IPS-18a (cell line): ENCODE data around the gene RNF213.

ENCODE experiments used
- H3K27ac ChIP-seq: one replicate; pipeline ENCODE4 v1.5.1; 2013; ENCODE audit warnings: low read length
- H3K27me3 ChIP-seq: one replicate; pipeline ENCODE4 v1.6.1; 2013; ENCODE audit warnings: mild to moderate bottlenecking, low read length; ENCODE audit not compliant: control insufficient read depth, insufficient read depth
- H3K36me3 ChIP-seq: one replicate; pipeline ENCODE4 v1.6.1; 2013; ENCODE audit warnings: low read depth, low read length; ENCODE audit not compliant: control insufficient read depth
- H3K4me1 ChIP-seq: one replicate; pipeline ENCODE4 v1.6.1; 2013; ENCODE audit warnings: low read depth, low read length; ENCODE audit not compliant: control insufficient read depth
- H3K4me3 ChIP-seq: one replicate; pipeline ENCODE4 v1.5.1; 2013; ENCODE audit warnings: low read length
- H3K9ac ChIP-seq: one replicate; pipeline ENCODE4 v1.6.1; 2013; ENCODE audit warnings: mild to moderate bottlenecking, low read length, moderate library complexity
- H3K9me3 ChIP-seq: one replicate; pipeline ENCODE4 v1.6.1; 2013; ENCODE audit warnings: low read depth, low read length; ENCODE audit not compliant: control insufficient read depth

The RNF213 gene

DNA sequence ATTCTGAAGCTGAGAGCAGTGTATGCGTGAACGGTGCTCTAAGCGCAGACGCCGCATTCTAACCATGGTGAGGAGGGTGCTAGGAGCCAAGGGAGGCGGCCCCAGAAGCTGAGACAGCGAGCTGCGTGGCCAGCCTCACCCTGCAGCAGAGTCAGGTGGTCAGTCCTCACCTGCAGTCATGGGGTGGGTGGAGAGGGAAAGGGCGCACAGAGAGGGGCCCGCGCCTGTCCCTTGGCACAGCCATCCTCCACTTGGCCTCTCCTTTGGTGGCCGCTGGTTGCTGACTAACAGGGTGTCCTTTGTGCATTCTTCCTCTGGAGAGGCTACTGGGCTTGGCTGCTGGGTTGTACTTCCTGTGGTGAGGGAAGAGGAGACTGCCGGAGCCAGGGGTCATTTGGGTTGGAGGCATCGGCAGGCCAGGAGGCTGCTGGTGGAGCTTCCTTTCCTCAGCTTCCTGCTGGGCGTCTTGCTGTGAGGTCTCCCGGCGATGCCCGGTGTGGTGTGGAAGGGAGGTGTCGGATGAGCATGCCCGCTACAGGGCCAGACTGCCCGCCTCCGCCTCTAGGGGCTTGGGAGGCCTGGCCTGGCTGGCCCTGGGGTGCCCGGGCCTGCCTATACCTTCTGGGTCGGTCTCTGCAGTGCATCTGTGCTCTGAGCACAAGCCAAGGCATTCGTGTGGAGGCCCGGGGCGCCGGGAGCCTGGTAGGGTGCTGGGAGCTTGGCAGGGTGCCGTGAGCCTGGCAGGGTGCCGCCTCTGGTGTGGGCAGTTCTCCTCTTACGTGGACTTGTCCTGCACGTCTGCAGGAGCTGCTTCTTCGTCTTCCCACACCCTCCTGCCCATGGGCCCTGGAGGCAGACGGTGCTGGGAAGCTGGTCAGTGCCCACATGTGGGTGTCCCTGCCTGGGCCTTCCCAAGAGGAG is 17.4 kb downstream of the RNF213 start:
- Histone ChIP-seq H3K36me3 (no peaks in the 10 kb centered on the region), H3K9ac (no peak overlapping the region), H3K9me3 (no peaks in the 10 kb centered on the region), H3K27ac (no peak overlapping the region), H3K4me1 (no peaks in the 10 kb centered on the region), H3K27me3 (no peaks in the 10 kb centered on the region), H3K4me3 (no peak overlapping the region)

DNA sequence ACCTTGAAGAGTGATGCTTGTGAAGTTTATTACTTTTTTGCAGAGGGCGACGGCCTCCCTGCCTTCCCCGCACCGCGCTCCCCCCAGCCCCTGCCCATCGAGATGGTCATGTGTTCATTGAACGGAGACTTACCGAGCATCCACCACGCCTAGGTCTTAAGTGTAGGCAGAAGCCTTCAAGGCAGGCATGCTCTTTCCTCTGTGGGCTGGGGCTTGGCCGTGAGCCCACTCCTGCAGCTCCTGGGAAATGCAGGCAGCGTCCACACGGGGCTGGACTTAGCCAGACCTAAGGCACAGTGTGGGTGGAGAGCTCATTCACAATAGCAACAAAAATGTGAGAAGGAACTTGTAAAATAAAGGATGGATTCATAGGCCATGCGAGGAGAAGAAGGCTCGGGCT is 19.2 kb downstream of the RNF213 start:
- no peak overlapping the region for H3K27ac ChIP-seq
- no peak overlapping the region for H3K9ac ChIP-seq
- no peaks in the 10 kb centered on the region for H3K9me3 ChIP-seq
- no peaks in the 10 kb centered on the region for H3K36me3 ChIP-seq
- no peaks in the 10 kb centered on the region for H3K27me3 ChIP-seq
- H3K4me1 ChIP-seq, result no peaks in the 10 kb centered on the region
- H3K4me3 ChIP-seq, result no peak overlapping the region

DNA sequence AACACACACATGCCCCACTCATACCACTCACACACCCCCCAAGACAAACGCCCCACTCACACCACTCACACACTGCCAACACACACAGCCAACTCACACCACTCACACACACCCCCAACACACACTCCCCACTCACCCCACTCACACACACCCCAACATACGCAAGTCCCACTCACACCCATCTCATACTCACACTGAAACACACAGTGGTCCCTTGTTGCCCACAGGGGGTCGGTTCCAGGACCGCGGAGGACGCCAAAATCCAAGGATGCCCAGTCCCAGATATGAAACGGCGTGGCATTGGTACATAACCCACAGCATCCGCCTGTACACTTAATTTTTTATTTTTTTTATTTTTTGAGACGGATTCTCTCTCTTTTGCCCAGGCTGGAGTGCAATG is 20.9 kb downstream of the RNF213 start:
- H3K4me3 ChIP-seq, result no peak overlapping the region
- H3K27me3 ChIP-seq, result no peaks in the 10 kb centered on the region
- H3K9ac ChIP-seq, result no peak overlapping the region
- no peaks in the 10 kb centered on the region for H3K4me1 ChIP-seq
- no peaks in the 10 kb centered on the region for H3K9me3 ChIP-seq
- no peak overlapping the region for H3K27ac ChIP-seq
- H3K36me3 ChIP-seq, result no peaks in the 10 kb centered on the region

DNA sequence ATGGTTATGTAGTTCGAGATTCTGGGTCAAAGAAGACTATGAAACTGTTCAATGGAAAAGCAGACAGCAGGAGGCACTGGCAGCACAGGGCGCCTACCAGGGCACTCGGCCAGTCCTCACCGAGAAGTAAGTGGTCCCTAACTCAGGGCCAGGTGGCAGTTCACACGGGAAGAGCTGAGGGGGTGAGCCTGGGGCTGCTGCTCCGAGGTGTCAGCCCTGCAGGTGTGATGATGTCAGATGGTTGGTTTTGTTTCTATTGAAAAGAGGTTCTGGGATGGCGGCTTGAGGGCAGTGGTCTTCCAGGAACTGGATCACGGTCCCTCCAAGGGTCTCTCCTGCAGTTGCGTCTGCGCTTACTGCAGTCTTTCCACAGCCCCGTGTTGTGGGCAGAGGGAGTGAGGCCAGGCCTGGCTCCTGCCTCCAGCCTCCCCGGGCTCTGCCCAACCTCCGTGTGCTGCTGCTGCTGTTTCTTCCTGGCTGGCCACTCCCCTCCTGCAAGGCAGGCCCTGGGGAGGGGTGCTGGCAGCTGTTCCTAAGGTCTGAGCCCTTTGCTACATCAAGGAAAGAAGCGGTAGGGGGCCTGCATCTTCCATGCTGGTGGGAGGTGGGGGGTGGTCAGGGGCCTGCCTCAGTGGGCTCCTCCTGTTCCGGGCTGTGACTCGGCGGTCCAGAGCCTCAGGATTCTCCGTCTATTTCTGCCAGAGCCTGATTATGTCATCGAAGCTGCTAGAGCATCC is 22.6 kb downstream of the RNF213 start:
- Histone ChIP-seq H3K36me3 (no peaks in the 10 kb centered on the region), H3K27ac (no peak overlapping the region), H3K9me3 (no peaks in the 10 kb centered on the region), H3K9ac (no peak overlapping the region), H3K4me3 (no peak overlapping the region), H3K27me3 (no peaks in the 10 kb centered on the region), H3K4me1 (no peaks in the 10 kb centered on the region)

DNA sequence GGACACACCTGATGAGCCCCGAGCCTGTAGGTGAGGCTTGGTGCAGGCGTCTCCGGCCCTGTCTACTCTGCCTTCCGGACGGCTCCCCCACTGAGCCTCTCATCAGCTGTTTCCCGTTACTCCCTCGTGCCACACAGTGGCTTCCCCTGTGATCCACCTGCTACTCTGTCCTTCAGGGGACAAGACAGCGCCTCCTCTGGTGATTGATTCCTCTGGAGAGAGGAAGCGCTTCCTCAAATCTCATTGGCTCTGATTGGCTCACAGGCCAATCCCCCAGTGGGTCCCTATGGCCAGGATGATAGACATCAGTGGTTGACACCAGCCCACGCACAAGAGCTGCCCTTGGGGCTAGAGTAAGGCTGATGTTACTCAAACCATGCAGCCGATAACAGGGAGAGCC is 24.0 kb downstream of the RNF213 start:
- H3K9ac ChIP-seq, result no peak overlapping the region
- no peaks in the 10 kb centered on the region for H3K4me1 ChIP-seq
- no peak overlapping the region for H3K4me3 ChIP-seq
- no peaks in the 10 kb centered on the region for H3K27me3 ChIP-seq
- no peaks in the 10 kb centered on the region for H3K36me3 ChIP-seq
- H3K27ac ChIP-seq, result no peak overlapping the region
- no peaks in the 10 kb centered on the region for H3K9me3 ChIP-seq

DNA sequence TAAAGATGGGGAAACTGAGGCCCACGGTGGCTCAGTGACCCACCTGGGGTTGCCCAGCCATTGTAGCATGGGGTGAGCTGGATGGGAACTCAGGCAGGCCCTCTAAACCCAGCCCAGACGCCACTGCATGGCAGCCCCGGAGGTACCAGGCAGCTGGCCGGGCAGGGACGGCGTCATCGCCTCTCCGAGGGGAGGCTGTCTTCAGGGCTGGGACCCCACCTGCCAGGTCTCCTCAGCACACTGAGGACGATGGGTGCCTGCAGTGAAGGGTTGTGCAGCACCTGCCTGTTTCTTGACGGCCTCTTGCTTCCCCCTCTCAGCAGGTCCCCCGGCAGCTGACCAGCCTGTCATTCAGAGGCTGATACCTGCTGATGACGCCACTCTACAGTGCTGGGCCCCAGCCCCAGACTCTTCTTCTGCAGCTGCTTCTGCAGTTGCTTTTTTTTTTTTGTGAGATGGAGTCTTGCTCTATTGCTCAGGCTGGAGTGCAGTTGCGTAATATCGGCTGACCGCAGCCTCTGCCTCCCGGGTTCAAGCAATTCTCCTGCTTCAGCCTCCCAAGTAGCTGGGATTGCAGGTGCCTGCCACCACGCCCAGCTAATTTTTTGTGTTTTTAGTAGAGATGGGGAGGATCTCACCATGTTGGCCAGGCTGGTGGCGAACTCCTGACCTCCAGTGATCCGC is 24.7 kb downstream of the RNF213 start:
- no peak overlapping the region for H3K27ac ChIP-seq
- H3K9me3 ChIP-seq, result no peaks in the 10 kb centered on the region
- peaks cover 5% of the 10 kb centered on the region for H3K36me3 ChIP-seq
- H3K9ac ChIP-seq, result no peak overlapping the region
- no peaks in the 10 kb centered on the region for H3K27me3 ChIP-seq
- no peak overlapping the region for H3K4me3 ChIP-seq
- no peaks in the 10 kb centered on the region for H3K4me1 ChIP-seq

DNA sequence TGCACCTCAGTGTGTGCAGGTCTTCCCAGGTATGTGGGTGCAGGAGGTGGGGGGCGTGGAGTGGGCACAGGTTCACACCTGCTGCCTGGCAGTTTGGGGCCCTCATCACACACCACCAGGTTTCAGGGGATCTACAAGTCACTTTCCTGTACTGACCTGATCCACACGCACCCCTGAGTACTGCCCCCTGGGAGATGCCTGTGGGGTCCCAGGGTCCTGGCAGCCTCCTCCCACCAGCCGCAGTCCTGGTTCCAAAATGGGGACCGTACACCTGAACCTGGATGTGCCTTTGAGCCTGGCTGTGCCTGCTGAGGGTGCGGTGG is 25.9 kb downstream of the RNF213 start:
- Histone ChIP-seq H3K4me1 (no peaks in the 10 kb centered on the region), H3K9me3 (no peaks in the 10 kb centered on the region), H3K27ac (no peak overlapping the region), H3K4me3 (no peak overlapping the region), H3K9ac (no peak overlapping the region), H3K27me3 (no peaks in the 10 kb centered on the region), H3K36me3 (peaks cover 13% of the 10 kb centered on the region)

DNA sequence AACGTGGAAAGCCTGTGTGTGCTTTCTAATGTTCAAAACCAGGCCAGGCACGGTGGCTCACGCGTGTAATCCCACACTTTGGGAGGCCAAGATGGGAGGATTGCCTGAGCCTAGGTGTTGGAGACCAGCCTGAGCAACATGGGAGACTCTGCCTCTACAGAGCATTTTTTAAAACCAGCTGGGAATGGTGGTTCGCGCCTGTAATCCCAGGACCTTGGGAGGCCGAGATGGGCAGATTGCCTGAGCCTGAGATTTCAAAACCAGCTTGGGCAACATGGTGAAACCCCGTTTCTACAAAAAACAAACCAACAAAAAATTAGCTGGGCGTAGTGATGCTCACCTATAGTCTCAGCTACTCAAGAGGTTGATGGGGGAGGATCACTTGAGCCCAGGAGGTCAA is 26.4 kb downstream of the RNF213 start:
- Histone ChIP-seq H3K9me3 (no peaks in the 10 kb centered on the region), H3K27me3 (no peaks in the 10 kb centered on the region), H3K4me3 (no peak overlapping the region), H3K36me3 (peaks cover 16% of the 10 kb centered on the region), H3K27ac (no peak overlapping the region), H3K9ac (no peak overlapping the region), H3K4me1 (no peaks in the 10 kb centered on the region)

DNA sequence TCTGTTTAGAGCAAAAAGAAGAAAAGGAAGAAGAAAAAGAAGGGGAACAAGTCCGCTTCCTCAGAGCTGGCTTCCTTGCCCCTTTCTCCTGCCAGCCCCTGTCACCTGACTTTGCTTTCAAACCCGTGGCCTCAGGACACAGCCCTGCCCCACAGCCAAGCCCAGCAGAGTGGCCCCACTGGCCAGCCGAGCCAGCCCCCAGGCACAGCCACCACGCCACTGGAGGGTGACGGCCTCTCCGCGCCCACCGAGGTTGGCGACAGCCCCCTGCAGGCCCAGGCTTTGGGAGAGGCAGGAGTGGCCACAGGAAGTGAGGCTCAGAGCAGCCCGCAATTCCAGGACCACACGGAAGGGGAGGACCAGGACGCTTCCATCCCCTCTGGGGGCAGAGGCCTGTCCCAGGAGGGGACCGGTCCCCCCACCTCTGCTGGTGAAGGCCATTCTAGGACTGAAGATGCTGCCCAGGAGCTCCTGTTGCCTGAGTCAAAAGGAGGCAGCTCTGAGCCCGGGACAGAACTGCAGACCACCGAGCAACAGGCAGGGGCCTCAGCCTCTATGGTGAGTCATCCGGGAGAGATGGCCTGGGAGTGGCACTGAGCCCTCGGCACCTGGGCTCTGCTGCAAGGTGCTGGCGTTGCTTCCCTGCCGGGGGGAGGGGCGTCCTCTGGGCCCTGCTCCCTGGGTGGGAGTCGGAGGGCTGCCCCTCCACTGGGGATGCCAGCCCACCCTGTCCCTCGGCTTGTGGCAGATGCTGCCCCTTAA is 27.3 kb downstream of the RNF213 start:
- Histone ChIP-seq H3K27ac (no peak overlapping the region), H3K9ac (no peak overlapping the region), H3K9me3 (no peaks in the 10 kb centered on the region), H3K4me3 (no peak overlapping the region), H3K36me3 (peaks cover 19% of the 10 kb centered on the region), H3K4me1 (no peaks in the 10 kb centered on the region), H3K27me3 (no peaks in the 10 kb centered on the region)

DNA sequence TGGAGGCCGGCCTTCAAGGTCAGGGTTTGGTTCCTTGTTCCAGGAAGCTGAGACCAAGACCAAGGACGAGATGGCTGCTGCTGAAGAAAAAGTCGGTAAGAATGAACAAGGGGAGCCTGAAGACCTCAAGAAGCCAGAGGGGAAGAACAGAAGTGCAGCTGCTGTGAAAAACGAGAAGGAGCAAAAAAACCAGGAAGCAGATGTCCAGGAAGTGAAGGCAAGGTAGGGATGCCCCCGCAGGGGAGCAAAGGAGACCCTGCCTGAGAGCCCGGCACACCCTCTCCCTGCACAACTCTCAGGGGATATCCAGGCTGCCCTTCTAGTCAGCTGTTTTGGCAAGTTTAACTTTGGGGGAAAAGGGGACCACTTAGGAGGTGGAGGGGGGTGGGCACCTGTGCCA is 29.0 kb downstream of the RNF213 start:
- no peak overlapping the region for H3K4me3 ChIP-seq
- H3K9me3 ChIP-seq, result no peaks in the 10 kb centered on the region
- no peaks in the 10 kb centered on the region for H3K4me1 ChIP-seq
- H3K27ac ChIP-seq, result no peak overlapping the region
- no peak overlapping the region for H3K9ac ChIP-seq
- peaks cover 27% of the 10 kb centered on the region for H3K36me3 ChIP-seq
- no peaks in the 10 kb centered on the region for H3K27me3 ChIP-seq

DNA sequence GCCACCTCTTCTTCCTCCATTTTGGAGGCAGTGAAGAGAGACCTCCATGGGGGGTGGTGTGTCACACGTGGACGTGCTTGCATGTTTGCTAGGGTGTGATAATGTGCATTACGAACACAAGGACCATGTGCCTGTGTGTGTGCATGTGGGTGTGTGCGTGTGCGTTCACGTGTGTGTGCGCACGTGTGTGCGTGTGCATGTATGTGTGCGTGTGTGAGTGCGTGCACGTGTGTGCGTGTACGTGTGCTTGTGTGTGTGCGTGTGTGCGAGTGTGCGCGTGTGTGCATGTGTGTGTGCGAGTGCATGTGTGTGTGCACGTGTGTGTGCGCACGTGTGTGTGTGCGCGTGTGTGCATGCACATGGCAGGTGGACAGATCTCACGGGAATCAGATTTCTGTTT is 29.5 kb downstream of the RNF213 start:
- H3K4me1 ChIP-seq, result no peaks in the 10 kb centered on the region
- H3K27me3 ChIP-seq, result no peaks in the 10 kb centered on the region
- no peak overlapping the region for H3K27ac ChIP-seq
- peaks cover 32% of the 10 kb centered on the region for H3K36me3 ChIP-seq
- H3K4me3 ChIP-seq, result no peak overlapping the region
- H3K9ac ChIP-seq, result no peak overlapping the region
- H3K9me3 ChIP-seq, result no peaks in the 10 kb centered on the region
